ENCODE results near the gene SVEP1.

DNA sequence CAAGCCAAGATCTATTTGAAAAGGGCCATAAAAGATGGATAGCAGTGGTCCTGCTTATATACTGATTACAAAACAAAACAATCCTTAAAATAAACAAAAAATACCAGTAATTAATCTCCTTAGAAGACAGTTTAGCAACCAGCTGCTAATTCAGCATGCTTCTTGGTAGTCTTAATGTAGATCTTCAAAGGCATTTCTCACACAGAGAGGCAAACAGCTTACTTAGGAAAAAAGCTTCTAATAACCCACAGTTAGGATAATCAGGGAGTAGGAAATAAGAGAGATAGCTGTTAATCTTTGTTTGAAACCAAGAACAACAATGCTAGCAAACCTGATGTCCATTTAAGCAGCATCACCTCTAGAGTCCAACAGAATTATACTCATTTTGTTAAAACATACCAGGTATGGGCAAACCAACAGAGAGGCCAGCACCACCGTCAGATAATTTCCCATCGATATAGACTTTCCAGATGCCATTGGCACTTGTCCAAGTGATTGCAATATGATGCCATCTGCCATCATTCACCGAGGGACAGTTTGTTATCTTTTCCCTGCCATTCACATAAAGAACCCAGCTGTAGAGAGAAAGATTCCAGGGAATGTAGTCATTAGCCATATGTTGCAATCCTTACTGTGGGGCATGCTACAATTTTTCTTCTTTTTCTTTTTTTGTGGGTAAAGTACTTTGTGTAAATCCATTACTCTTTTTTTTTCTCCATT, 136.2 kb downstream of the SVEP1 start:
- TF ChIP-seq POLR2AphosphoS5 (IDR thresholded peaks at IDR 0.05) = no peak
- no peak for TF ChIP-seq EP300 (IDR thresholded peaks at IDR 0.05)
- TF ChIP-seq, protein P1, sequence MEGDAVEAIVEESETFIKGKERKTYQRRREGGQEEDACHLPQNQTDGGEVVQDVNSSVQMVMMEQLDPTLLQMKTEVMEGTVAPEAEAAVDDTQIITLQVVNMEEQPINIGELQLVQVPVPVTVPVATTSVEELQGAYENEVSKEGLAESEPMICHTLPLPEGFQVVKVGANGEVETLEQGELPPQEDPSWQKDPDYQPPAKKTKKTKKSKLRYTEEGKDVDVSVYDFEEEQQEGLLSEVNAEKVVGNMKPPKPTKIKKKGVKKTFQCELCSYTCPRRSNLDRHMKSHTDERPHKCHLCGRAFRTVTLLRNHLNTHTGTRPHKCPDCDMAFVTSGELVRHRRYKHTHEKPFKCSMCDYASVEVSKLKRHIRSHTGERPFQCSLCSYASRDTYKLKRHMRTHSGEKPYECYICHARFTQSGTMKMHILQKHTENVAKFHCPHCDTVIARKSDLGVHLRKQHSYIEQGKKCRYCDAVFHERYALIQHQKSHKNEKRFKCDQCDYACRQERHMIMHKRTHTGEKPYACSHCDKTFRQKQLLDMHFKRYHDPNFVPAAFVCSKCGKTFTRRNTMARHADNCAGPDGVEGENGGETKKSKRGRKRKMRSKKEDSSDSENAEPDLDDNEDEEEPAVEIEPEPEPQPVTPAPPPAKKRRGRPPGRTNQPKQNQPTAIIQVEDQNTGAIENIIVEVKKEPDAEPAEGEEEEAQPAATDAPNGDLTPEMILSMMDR (IDR thresholded peaks at IDR 0.05) = no peak
- TF ChIP-seq POLR2A (IDR thresholded peaks at IDR 0.05) = no peak
